Body of pancreas (tissue), 4 donors: Measurements from ENCODE around the gene ABCA3.

Experiments
- CTCF ChIP-seq, 7 experiments: fragments of 450-650 bp in 4 of 7; fragments of 200-600 bp in 3 of 7; sonication (generic) in 3 of 7; IDR thresholded peaks; one replicate each; pipeline ENCODE4 v1.5.1; 2016 to 2019; ENCODE audit warnings: antibody characterized with exemption in 7 of 7
- POLR2A ChIP-seq, 3 donors: fragments of 450-650 bp; IDR thresholded peaks; one replicate each; pipeline ENCODE4 v1.6.1; 2016; ENCODE audit warnings: antibody characterized with exemption in 3 of 3, mild to moderate bottlenecking in 2 of 3

- TF ChIP-seq CTCF (IDR thresholded peaks at IDR 0.05) (no peak), POLR2A (IDR thresholded peaks at IDR 0.05) (no peak)
These were observed 104.7 kb downstream of the ABCA3 start for GRCh38 chr16:2235695-2236336.
